CD14-positive monocyte (primary cell): ENCODE measurements around the gene C1QTNF6. TPM values are rescaled to one million over a fixed set of nuclear protein-coding genes. Genes with fewer than 3 reads are reported as not detected.

Source experiments
- DNase-seq, 3 donors: peaks; one replicate each; pipeline ENCODE4 v3.0.0-alpha.2; 2011 to 2022
- H2AFZ ChIP-seq: 2 replicates; pipeline ENCODE4 v1.6.0; 2012; ENCODE audit warnings: mild to moderate bottlenecking, low read depth, low read length, inconsistent platforms; ENCODE audit not compliant: insufficient read depth, poor library complexity, severe bottlenecking
- H3K27ac ChIP-seq, 2 donors: 1 replicate in 1 of 2; 2 replicates in 1 of 2; pipeline ENCODE4 v1.5.1; 2012 to 2013; ENCODE audit warnings: low read length in 2 of 2, control low read depth in 1 of 2, inconsistent platforms in 1 of 2, low read depth in 1 of 2, mild to moderate bottlenecking in 1 of 2
- H3K27me3 ChIP-seq, 2 donors: one replicate each; pipeline versions ENCODE4 v1.6.0 to v1.6.1; 2011 to 2013; ENCODE audit warnings: low read length in 2 of 2; ENCODE audit not compliant: control insufficient read depth in 2 of 2, insufficient read depth in 2 of 2
- H3K36me3 ChIP-seq, 2 donors: replicated peaks in 1 of 2; 1 replicate in 1 of 2; 2 replicates in 1 of 2; pipeline versions ENCODE4 v1.5.1 to v1.6.1; 2012 to 2013; ENCODE audit warnings: low read length in 2 of 2, control low read depth in 1 of 2, inconsistent platforms in 1 of 2, mild to moderate bottlenecking in 1 of 2; ENCODE audit not compliant: insufficient read depth in 2 of 2, control insufficient read depth in 1 of 2
- H3K4me1 ChIP-seq, 2 donors: 1 replicate in 1 of 2; 2 replicates in 1 of 2; pipeline versions ENCODE4 v1.5.1 to v1.6.1; 2012 to 2013; ENCODE audit warnings: low read length in 2 of 2, control low read depth in 1 of 2, inconsistent platforms in 1 of 2, mild to moderate bottlenecking in 1 of 2, moderate library complexity in 1 of 2; ENCODE audit not compliant: insufficient read depth in 2 of 2, control insufficient read depth in 1 of 2
- H3K4me2 ChIP-seq: replicated peaks from 2 replicates; pipeline ENCODE3; 2012; ENCODE audit warnings: low read length, moderate library complexity, mild to moderate bottlenecking; ENCODE audit not compliant: poor library complexity, severe bottlenecking; ENCODE audit errors: extremely low read depth
- H3K4me3 ChIP-seq, 3 experiments: fragments of 200-600 bp in 1 of 3; sonication (generic) in 1 of 3; replicated peaks in 1 of 3; 1 replicate in 2 of 3; 2 replicates in 1 of 3; pipeline ENCODE4 v1.5.1; 2011 to 2013; ENCODE audit warnings: low read length in 3 of 3, mild to moderate bottlenecking in 3 of 3, control low read depth in 2 of 3, low read depth in 2 of 3, inconsistent platforms in 1 of 3, moderate library complexity in 1 of 3
- H3K79me2 ChIP-seq: 2 replicates; pipeline ENCODE4 v1.6.0; 2012; ENCODE audit warnings: mild to moderate bottlenecking, control low read depth, inconsistent platforms, low read length, moderate library complexity; ENCODE audit not compliant: insufficient read depth
- H3K9ac ChIP-seq: 2 replicates; pipeline ENCODE4 v1.6.0; 2017; ENCODE audit warnings: low read length, mild to moderate bottlenecking; ENCODE audit not compliant: insufficient read depth, poor library complexity, severe bottlenecking
- H3K9me3 ChIP-seq, 2 donors: replicated peaks in 1 of 2; 1 replicate in 1 of 2; 2 replicates in 1 of 2; pipeline versions ENCODE4 v1.5.1 to v1.6.1; 2012 to 2013; ENCODE audit warnings: low read length in 2 of 2, control low read depth in 1 of 2; ENCODE audit not compliant: control insufficient read depth in 1 of 2, insufficient read depth in 1 of 2
- H4K20me1 ChIP-seq: 2 replicates; pipeline ENCODE4 v1.6.0; 2012; ENCODE audit warnings: mild to moderate bottlenecking, low read length, control low read depth, moderate library complexity; ENCODE audit not compliant: insufficient read depth
- H3K27ac Mint-ChIP-seq, 7 donors: one replicate each; pipeline ENCODE4 v1.8.0; 2020; ENCODE audit warnings: mild to moderate bottlenecking in 7 of 7, mixed read lengths in 7 of 7, moderate library complexity in 6 of 7, inconsistent platforms in 2 of 7
- H3K27me3 Mint-ChIP-seq, 3 donors: one replicate each; pipeline ENCODE4 v1.8.0; 2021 to 2022; ENCODE audit warnings: low read depth in 3 of 3, mild to moderate bottlenecking in 3 of 3, mixed read lengths in 3 of 3, moderate library complexity in 3 of 3, inconsistent platforms in 1 of 3
- H3K36me3 Mint-ChIP-seq, 2 donors: one replicate each; pipeline ENCODE4 v1.8.0; 2020; ENCODE audit warnings: mixed read lengths in 2 of 2, inconsistent platforms in 1 of 2, mild to moderate bottlenecking in 1 of 2
- H3K4me1 Mint-ChIP-seq: one replicate; pipeline ENCODE4 v1.8.0; 2020; ENCODE audit warnings: mild to moderate bottlenecking, mixed read lengths
- H3K4me3 Mint-ChIP-seq, 2 donors: one replicate each; pipeline ENCODE4 v1.8.0; 2020; ENCODE audit warnings: mild to moderate bottlenecking in 2 of 2, mixed read lengths in 2 of 2, moderate library complexity in 1 of 2
- H3K9me3 Mint-ChIP-seq, 7 donors: one replicate each; pipeline ENCODE4 v1.8.0; 2020 to 2022; ENCODE audit warnings: mixed read lengths in 7 of 7, mild to moderate bottlenecking in 6 of 7, moderate library complexity in 6 of 7, inconsistent platforms in 2 of 7
- WGBS: methylation state at CpG from one replicate; pipeline ENCODE4 v1.1.5; 2013; ENCODE audit warnings: missing lambda C conversion rate; ENCODE audit not compliant: insufficient coverage; 5-methylcytosine and 5-hydroxymethylcytosine counted together
- intact Hi-C, 2 donors: fragments of 100-400 bp; cut with micrococcal nuclease; formaldehyde crosslinking; loops; one replicate each; pipeline versions ENCODE4 v1.15.0 to v1.15.1; 2023
- polyA plus RNA-seq, 3 donors: library from polyadenylated mRNA; depleted of rRNA in 1 of 3; unstranded in 2 of 3; stranded (reverse) in 1 of 3; fragments of 300-500 nt in 2 of 3; fragments of >200 nt in 1 of 3; fragmentation: Illumina TruSeq in 2 of 3; gene quantifications; 1 replicate in 2 of 3; 2 replicates in 1 of 3; pipeline ENCODE4 v1.2.3, GENCODE V29; 2012 to 2021
- TF ChIP-seq, protein P1 (sequence below): fragments of 200-600 bp; IDR thresholded peaks from one replicate; pipeline ENCODE4 v1.8.0; 2022; ENCODE audit warnings: antibody characterized with exemption, mild to moderate bottlenecking

The C1QTNF6 gene
- polyA plus RNA-seq, 3 donors, result 0.14 to 2.3 (median 0.24) TPM

- Histone ChIP-seq H3K27me3 (no peaks in the 10 kb centered on the region), H3K36me3 (no peaks in the 10 kb centered on the region), H3K9me3 (no peaks in the 10 kb centered on the region), H4K20me1 (no peaks in the 10 kb centered on the region), H3K4me1 (peaks cover 5 to 8% of the 10 kb centered on the region in 2 donors), H2AFZ (no peak overlapping the region), H3K4me3 (no peak overlapping the region), H3K79me2 (no peaks in the 10 kb centered on the region), H3K27ac (no peak overlapping the region), H3K4me2 (no peak overlapping the region), H3K9ac (no peak overlapping the region)
- H3K27me3 Mint-ChIP-seq, result peaks cover 2 to 3% (median 3%) of the 10 kb centered on the region in 3 donors
- no peak overlapping the region for H3K4me3 Mint-ChIP-seq
- H3K27ac Mint-ChIP-seq, result no peak overlapping the region
- TF ChIP-seq, protein P1, sequence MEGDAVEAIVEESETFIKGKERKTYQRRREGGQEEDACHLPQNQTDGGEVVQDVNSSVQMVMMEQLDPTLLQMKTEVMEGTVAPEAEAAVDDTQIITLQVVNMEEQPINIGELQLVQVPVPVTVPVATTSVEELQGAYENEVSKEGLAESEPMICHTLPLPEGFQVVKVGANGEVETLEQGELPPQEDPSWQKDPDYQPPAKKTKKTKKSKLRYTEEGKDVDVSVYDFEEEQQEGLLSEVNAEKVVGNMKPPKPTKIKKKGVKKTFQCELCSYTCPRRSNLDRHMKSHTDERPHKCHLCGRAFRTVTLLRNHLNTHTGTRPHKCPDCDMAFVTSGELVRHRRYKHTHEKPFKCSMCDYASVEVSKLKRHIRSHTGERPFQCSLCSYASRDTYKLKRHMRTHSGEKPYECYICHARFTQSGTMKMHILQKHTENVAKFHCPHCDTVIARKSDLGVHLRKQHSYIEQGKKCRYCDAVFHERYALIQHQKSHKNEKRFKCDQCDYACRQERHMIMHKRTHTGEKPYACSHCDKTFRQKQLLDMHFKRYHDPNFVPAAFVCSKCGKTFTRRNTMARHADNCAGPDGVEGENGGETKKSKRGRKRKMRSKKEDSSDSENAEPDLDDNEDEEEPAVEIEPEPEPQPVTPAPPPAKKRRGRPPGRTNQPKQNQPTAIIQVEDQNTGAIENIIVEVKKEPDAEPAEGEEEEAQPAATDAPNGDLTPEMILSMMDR, result no peak
- H3K4me1 Mint-ChIP-seq, result peaks cover 4% of the 10 kb centered on the region
- peaks cover 0 to 3% (median 0%) of the 10 kb centered on the region in 7 donors for H3K9me3 Mint-ChIP-seq
- intact Hi-C loops, result no loop called here
- no peaks in the 10 kb centered on the region for H3K36me3 Mint-ChIP-seq
- no peak for DNase-seq
- no CpG with 5 or more reads among the region's 7 CpGs for WGBS
These were observed 19.9 kb upstream of the C1QTNF6 start for GRCh38 chr22:37207981-37208380.

DNA sequence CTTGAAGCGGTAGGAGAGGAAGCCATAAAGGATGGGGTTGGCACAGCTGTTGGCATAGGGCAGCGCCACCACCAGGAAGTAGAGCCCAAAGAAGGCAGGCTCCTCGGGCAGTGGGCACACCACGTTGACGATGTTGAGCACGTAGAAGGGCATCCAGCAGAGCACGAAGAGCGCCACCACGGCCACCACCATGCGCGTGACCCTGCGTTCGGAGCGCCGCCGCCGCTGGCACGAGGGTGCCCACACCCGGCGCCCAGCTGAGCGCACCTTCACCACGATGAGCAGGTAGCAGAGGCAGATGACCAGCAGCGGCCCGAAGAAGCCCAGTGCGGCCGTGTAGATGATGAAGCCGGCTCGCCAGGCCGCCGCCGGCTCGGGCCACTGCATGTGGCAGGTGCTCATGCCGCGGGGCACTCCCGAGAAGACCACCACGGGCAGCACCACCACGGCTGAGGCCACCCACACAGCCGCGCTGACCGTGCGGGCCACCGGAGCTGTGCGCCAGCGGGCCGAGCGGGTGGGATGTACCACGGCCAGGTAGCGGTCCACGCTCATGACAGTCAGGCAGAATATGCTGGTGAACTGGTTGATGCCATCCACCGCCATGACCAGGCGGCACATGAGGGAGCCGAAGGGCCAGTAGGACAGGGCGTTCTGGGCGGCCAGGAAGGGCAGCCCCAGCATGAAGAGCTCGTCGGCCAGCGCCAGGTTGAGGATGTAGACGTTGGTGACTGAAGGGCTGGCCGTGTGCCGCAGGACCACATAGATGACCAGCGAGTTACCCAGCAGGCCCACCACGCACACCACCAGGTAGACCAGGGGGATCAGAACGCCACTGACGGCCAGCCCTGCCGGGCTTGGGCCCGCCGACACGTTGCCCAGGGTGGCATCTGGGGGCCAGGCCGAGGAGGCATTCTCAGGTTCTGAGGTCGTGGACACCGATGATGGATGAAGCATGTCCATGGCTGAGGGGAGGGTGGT is 19.1 kb upstream of the C1QTNF6 start:
- DNase-seq, result no peak
- H3K4me1 Mint-ChIP-seq, result peaks cover 4% of the 10 kb centered on the region
- no peak overlapping the region for H3K27ac Mint-ChIP-seq

More for the DNA sequence above, 19.1 kb upstream of the C1QTNF6 start:
- no peaks in the 10 kb centered on the region for H3K36me3 Mint-ChIP-seq
- no peaks in the 10 kb centered on the region for H4K20me1 ChIP-seq
- H3K4me1 ChIP-seq, result peaks cover 5 to 8% of the 10 kb centered on the region in 2 donors
- no peak overlapping the region for H3K27ac ChIP-seq
- H3K27me3 Mint-ChIP-seq, result peaks cover 2 to 3% (median 3%) of the 10 kb centered on the region in 3 donors
- H3K9me3 Mint-ChIP-seq, result peaks cover 0 to 3% (median 0%) of the 10 kb centered on the region in 7 donors
- no peaks in the 10 kb centered on the region for H3K79me2 ChIP-seq
- WGBS, result 87% methylated on average over 69 of the region's 71 CpGs
- no peak overlapping the region for H3K9ac ChIP-seq
- H3K27me3 ChIP-seq, result no peaks in the 10 kb centered on the region
- TF ChIP-seq, protein P1, result no peak
- no peak overlapping the region for H3K4me2 ChIP-seq
- intact Hi-C loops, result no loop called here
- no peak overlapping the region for H3K4me3 ChIP-seq
- H3K4me3 Mint-ChIP-seq, result no peak overlapping the region
- H3K9me3 ChIP-seq, result no peaks in the 10 kb centered on the region
- H3K36me3 ChIP-seq, result no peaks in the 10 kb centered on the region
- no peak overlapping the region for H2AFZ ChIP-seq
